VCaP (cell line): ENCODE data around the gene SMOC1.

Experiments used
- H3K27ac ChIP-seq: fragments of 450-650 bp; 2 replicates; pipeline ENCODE4 v1.5.1; 2017
- CTCF ChIP-seq: fragments of 450-650 bp; conservative IDR thresholded peaks from 2 replicates; pipeline ENCODE4 v1.5.1; 2017; ENCODE audit warnings: mild to moderate bottlenecking, moderate library complexity

The SMOC1 gene

GRCh38 chr14:70059545-70059944 is 180.3 kb downstream of the SMOC1 start:
- no peak overlapping the region for H3K27ac ChIP-seq
- TF ChIP-seq CTCF = no peak

GRCh38 chr14:70061108-70061507 is 181.9 kb downstream of the SMOC1 start:
- no peak overlapping the region for H3K27ac ChIP-seq
- no peak for TF ChIP-seq CTCF

- TF ChIP-seq CTCF = no peak
- H3K27ac ChIP-seq = no peak overlapping the region
Measured at GRCh38 chr14:70064136-70064865, 185.1 kb downstream of the SMOC1 start.

GRCh38 chr14:70067810-70068209 is 188.6 kb downstream of the SMOC1 start:
- no peak overlapping the region for H3K27ac ChIP-seq
- no peak for TF ChIP-seq CTCF

GRCh38 chr14:70069186-70069585 is 190.0 kb downstream of the SMOC1 start:
- no peak overlapping the region for H3K27ac ChIP-seq
- no peak for TF ChIP-seq CTCF

GRCh38 chr14:70073924-70074566 is 194.8 kb downstream of the SMOC1 start:
- TF ChIP-seq CTCF = peak; percentile 92
- no peak overlapping the region for H3K27ac ChIP-seq

GRCh38 chr14:70077005-70077404 is 197.8 kb downstream of the SMOC1 start:
- TF ChIP-seq CTCF = no peak
- H3K27ac ChIP-seq = no peak overlapping the region
